ENCODE measurements around the gene TEX9.

The TEX9 gene

DNA sequence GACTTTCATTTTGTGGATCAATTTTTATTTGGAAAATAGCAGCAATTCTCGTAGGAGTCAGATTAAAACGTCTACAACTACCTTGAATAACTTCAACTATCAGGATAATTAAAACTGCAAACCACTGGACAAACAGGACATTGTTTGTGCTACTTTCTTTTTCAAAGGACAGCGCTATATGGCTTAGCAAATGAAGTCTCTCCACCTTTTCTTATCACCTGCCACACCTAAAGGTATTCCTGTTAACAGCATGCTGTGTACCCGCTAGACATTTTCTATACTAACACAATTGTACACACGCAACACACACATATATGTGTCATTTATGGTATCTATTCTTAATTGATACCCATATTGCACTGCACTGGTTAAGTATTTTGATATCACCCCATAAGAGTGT is 80.5 kb downstream of the TEX9 start:
- DNase-seq (ENCODE audit: low read depth, low spot score), result no peak

DNA sequence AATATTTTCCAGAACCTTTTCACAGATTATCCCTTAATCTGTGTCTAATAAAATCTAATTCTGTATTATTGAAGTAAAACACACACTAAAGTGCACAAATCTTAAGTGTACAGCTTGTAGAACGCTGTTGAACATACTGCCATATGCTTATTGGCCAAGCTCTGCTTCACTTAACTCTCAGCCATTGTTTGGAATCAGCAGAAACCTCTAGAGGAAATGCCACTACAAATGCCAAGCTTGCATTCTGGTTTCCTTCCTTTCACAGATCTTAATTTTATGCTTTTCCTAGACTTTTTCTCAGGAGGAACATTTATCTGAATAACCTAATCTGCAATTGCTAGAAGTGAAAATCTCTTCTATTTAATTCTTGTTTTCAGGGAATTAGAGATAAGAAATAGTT is 89.6 kb downstream of the TEX9 start:
- no peak for DNase-seq (ENCODE audit: low read depth, low spot score)

- no peak for DNase-seq (ENCODE audit: low read depth, low spot score)
Measured at GRCh38 chr15:56456229-56456628, 91.0 kb downstream of the TEX9 start.

- DNase-seq (ENCODE audit: low read depth, low spot score), result no peak
Measured at GRCh38 chr15:56459096-56459495, 93.9 kb downstream of the TEX9 start.

GRCh38 chr15:56460071-56460470 is 94.8 kb downstream of the TEX9 start:
- no peak for DNase-seq (ENCODE audit: low read depth, low spot score)

DNA sequence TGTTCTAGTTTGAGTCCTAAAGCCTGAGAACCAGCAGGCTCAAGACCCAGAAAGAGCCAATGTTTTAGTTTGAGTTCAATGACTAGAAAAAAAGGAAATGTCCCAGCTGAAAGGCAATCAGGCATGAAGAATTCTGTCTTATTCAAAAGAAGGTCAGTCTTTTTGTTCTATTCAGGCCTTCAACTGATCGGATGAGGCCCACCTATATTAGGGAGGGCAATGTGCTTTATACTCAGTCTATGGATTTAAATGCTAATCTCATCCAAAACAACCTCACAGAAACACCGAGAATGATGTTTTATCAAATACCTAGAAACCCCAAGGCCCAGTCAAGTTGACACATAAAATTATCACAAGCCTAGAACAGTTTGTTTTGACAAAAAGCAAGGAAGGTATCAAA is 95.7 kb downstream of the TEX9 start:
- no peak for DNase-seq (ENCODE audit: low read depth, low spot score)

DNA sequence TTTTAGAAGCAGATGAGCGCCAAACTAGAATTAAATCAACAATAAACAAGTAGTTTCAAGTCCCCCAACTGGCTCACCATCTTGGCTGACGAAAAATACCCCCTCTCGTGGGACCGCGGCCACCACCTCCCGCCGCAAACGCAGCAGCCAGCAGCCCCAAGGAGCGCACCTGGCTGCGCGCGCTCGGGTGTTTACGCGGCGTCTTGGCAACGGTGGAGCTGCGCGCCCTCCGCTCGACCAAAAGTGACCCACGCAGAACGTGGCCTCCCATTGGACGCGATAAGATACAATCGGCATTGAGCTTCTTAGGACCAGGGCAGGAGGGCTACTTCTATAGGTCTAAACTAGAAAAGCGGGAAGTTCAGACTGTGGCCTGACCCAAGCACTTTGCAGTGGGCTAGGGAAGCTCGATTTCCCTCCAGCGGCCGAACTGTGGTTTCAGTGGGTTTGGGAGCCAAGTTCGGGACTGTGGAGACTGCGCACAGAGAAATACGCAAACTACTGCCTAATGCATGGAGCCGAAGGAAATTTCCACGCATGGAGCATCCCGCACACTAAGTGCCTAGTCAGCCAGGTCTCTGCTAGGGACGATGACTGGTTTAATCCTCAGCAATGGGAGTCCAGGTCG is 99.8 kb downstream of the TEX9 start, which contains the start of gene MNS1:
Gene MNS1 (minus strand): TSS at position 245 of the 628 bp plus-strand sequence. CDS start 165 bp downstream, at position 80.
- peak; percentile 89 for DNase-seq (ENCODE audit: low read depth, low spot score)

DNA sequence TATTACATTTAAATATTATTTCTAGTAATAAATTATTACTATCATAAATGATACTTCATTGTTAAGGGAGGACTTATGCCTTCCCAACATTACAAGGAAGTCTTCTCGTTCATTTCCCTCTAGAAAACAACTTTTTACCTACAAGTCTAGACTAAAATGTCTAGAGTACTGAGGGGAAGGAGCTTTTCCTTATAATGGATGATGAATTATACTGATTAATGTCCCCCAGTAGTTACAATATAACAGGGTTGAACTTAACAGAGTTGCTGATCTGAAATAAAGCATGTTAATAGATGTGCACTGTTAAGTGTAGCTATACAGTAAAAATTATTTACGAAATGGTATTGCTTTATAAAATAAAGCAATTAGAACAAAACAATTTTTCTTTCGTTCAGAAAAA is 102.4 kb downstream of the TEX9 start:
- DNase-seq (ENCODE audit: low read depth, low spot score), result no peak

DNA sequence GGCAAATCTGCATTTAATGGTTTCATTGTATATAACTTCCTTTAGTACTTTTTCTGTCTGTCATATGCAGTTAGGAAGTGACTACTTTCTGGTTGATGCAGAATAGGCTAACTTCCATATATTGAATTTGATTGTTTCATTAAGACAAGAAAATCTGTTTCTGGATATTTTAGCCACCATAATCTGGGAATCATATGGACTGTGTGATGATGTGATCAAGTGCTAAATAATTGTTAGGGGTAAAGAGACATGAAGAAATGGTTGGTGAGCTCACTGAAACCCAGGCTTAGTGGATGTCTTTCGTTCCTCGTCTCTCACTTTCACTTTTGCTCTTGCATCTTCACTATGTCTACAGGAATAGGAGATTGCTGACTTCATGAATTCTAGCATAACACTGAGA is 103.2 kb downstream of the TEX9 start:
- no peak for DNase-seq (ENCODE audit: low read depth, low spot score)

DNA sequence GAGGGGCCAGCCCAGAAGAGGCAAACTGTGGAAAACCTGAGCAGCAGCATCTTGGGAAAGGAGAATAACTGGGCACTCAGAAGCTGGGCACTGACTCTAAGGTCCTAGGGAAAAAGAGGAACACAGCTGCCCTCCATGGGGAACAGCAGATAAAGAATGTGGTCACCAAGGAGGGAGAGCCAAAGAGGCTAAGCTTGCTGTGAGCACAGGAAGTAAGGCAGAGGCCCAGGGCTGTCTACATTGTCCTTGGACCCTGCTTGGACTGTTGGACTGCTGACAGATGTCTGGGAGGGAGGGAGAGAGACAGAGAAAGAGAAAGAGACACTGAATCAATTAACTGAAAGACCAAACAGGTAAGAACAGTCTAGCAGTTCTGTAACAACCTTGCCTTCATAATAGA is 104.3 kb downstream of the TEX9 start:
- no peak for DNase-seq (ENCODE audit: low read depth, low spot score)

- no peak for DNase-seq (ENCODE audit: low read depth, low spot score)
Measured at GRCh38 chr15:56471440-56472069, 106.3 kb downstream of the TEX9 start.

GRCh38 chr15:56472278-56472677 is 107.1 kb downstream of the TEX9 start:
- DNase-seq (ENCODE audit: low read depth, low spot score), result no peak

GRCh38 chr15:56473017-56473416 is 107.8 kb downstream of the TEX9 start:
- no peak for DNase-seq (ENCODE audit: low read depth, low spot score)

DNA sequence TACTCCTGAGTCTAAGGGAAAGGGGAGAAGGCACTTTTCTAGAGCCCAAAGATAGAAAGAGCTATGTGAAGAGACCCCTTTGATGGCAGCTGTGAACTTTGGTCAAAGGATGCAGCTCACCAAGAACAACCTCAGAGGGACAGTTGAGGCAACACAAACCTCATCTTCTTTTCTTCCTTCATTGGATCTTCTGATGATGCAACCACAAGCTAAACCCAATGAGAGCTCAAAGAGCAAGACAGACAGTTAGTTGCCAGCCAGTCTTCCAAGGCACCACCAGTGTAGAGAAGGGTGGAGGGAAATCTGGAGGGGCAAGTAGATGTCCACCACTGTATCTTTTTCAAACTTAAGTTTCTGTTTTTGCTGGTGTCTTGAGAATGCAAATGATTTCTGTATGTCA is 110.1 kb downstream of the TEX9 start:
- no peak for DNase-seq (ENCODE audit: low read depth, low spot score)
